GM18951 (cell line): ENCODE data around the gene STK24.
A peak's percentile ranks its signal among the peaks of the same experiment; 100 is the strongest.
"Not testable (repeated sequence)": the region's sequence is repeated elsewhere in the genome, so short reads cannot be mapped to it uniquely, and the experiment has no call there.

Source experiments
- POLR2A ChIP-seq: IDR thresholded peaks from 4 replicates; pipeline ENCODE4 v1.6.1; 2011; ENCODE audit warnings: mild to moderate bottlenecking; ENCODE audit not compliant: insufficient read length, insufficient read depth; ENCODE audit errors: extremely low read depth
- in situ Hi-C: fragments of 300-500 bp; cut with MboI; formaldehyde crosslinking; loops from one replicate; pipeline ENCODE4 v1.12.0; 2022; ENCODE audit warnings: low sequenced_read_pairs, mixed read lengths, inconsistent platforms; ENCODE audit not compliant: unreplicated experiment

Gene STK24

GRCh38 chr13:98576963-98577835 lies at the start of gene STK24:
Gene STK24 (minus strand): TSS chr13:98577107. CDS start chr13:98576786, 321 bp downstream.
- in situ Hi-C loops, result no loop called here
- TF ChIP-seq POLR2A, result peak; percentile 89

GRCh38 chr13:98626298-98626935 lies 49.5 kb upstream of the STK24 start:
- no peak for TF ChIP-seq POLR2A

GRCh38 chr13:98624589-98624988 lies 47.7 kb upstream of the STK24 start:
- in situ Hi-C loops, result not testable (repeated sequence)

More at GRCh38 chr13:98626298-98626935, 49.5 kb upstream of the STK24 start:
- in situ Hi-C loops, result no loop called here

- in situ Hi-C loops, result no loop called here
- TF ChIP-seq POLR2A, result no peak
Measured at GRCh38 chr13:98622931-98623331, 46.0 kb upstream of the STK24 start.

- TF ChIP-seq POLR2A, result no peak
- in situ Hi-C loops, result no loop called here
Measured at GRCh38 chr13:98619556-98619955, 42.6 kb upstream of the STK24 start.

GRCh38 chr13:98615595-98615994 lies 38.7 kb upstream of the STK24 start:
- in situ Hi-C loops, result not testable (repeated sequence)

- TF ChIP-seq POLR2A, result no peak
- in situ Hi-C loops, result no loop called here
Measured at GRCh38 chr13:98613591-98613990, 36.7 kb upstream of the STK24 start.

GRCh38 chr13:98609756-98610155 lies 32.8 kb upstream of the STK24 start:
- TF ChIP-seq POLR2A, result no peak
- in situ Hi-C loops, result no loop called here

- in situ Hi-C loops, result no loop called here
Measured at GRCh38 chr13:98606296-98606695, 29.4 kb upstream of the STK24 start.

GRCh38 chr13:98599502-98600328 lies 22.8 kb upstream of the STK24 start:
- in situ Hi-C loops, result no loop called here
- no peak for TF ChIP-seq POLR2A

More at GRCh38 chr13:98606296-98606695, 29.4 kb upstream of the STK24 start:
- TF ChIP-seq POLR2A, result no peak

- in situ Hi-C loops, result no loop called here
- TF ChIP-seq POLR2A, result no peak
Measured at GRCh38 chr13:98598043-98598442, 21.1 kb upstream of the STK24 start.

- in situ Hi-C loops, result no loop called here
Measured at GRCh38 chr13:98595134-98595533, 18.2 kb upstream of the STK24 start.

GRCh38 chr13:98592362-98592732 lies 15.4 kb upstream of the STK24 start:
- TF ChIP-seq POLR2A, result no peak
- in situ Hi-C loops, result no loop called here

More at GRCh38 chr13:98595134-98595533, 18.2 kb upstream of the STK24 start:
- no peak for TF ChIP-seq POLR2A

GRCh38 chr13:98591721-98592361 lies 14.9 kb upstream of the STK24 start:
- in situ Hi-C loops, result no loop called here
- no peak for TF ChIP-seq POLR2A

GRCh38 chr13:98590471-98590870 lies 13.6 kb upstream of the STK24 start:
- in situ Hi-C loops, result not testable (repeated sequence)

- in situ Hi-C loops, result not testable (repeated sequence)
Measured at GRCh38 chr13:98589516-98589915, 12.6 kb upstream of the STK24 start.
